Osteoblast (primary cell): ENCODE data around the gene SMIM5. TPM values are rescaled to one million over a fixed set of nuclear protein-coding genes. Genes with fewer than 3 reads are reported as not detected.

ENCODE experiments used
- DNase-seq: peaks from one replicate; pipeline ENCODE4 v3.0.0; 2011; ENCODE audit warnings: low spot score, mixed read lengths; ENCODE audit not compliant: insufficient read length; ENCODE audit errors: missing footprints
- H2AFZ ChIP-seq: 2 replicates; pipeline ENCODE4 v1.6.0; 2011; ENCODE audit warnings: mild to moderate bottlenecking, low read length
- H3K27ac ChIP-seq: 2 replicates; pipeline ENCODE4 v1.5.1; 2011; ENCODE audit warnings: mild to moderate bottlenecking, low read depth, low read length, moderate library complexity
- H3K27me3 ChIP-seq: 2 replicates; pipeline ENCODE4 v1.6.0; 2012; ENCODE audit warnings: mild to moderate bottlenecking, control low read depth, inconsistent platforms, low read length, moderate library complexity; ENCODE audit not compliant: insufficient read depth
- H3K36me3 ChIP-seq: 2 replicates; pipeline ENCODE4 v1.5.1; 2011; ENCODE audit warnings: mild to moderate bottlenecking, low read length, control low read depth, moderate library complexity; ENCODE audit not compliant: insufficient read depth
- H3K4me1 ChIP-seq: 2 replicates; pipeline ENCODE4 v1.5.1; 2011; ENCODE audit warnings: mild to moderate bottlenecking, low read length, control low read depth, moderate library complexity; ENCODE audit not compliant: insufficient read depth
- H3K4me2 ChIP-seq: 2 replicates; pipeline ENCODE4 v1.6.0; 2011; ENCODE audit warnings: mild to moderate bottlenecking, low read length; ENCODE audit not compliant: insufficient read depth
- H3K4me3 ChIP-seq: fragments of 200-600 bp; sonication (generic); 3 replicates; pipeline ENCODE4 v1.5.1; 2012; ENCODE audit warnings: mild to moderate bottlenecking, low read length, inconsistent platforms; ENCODE audit not compliant: insufficient read depth
- H3K79me2 ChIP-seq: 2 replicates; pipeline ENCODE4 v1.6.0; 2012; ENCODE audit warnings: mild to moderate bottlenecking, low read length, control low read depth, inconsistent platforms; ENCODE audit not compliant: insufficient read depth
- H3K9me3 ChIP-seq: 2 replicates; pipeline ENCODE4 v1.5.1; 2011; ENCODE audit warnings: low read depth, low read length, control low read depth
- H4K20me1 ChIP-seq: 2 replicates; pipeline ENCODE4 v1.6.0; 2012; ENCODE audit warnings: mild to moderate bottlenecking, low read length, control low read depth; ENCODE audit not compliant: insufficient read depth
- CTCF ChIP-seq: IDR thresholded peaks from 2 replicates; pipeline ENCODE4 v1.5.1; 2011; ENCODE audit warnings: mild to moderate bottlenecking, low read depth, low read length, moderate library complexity; ENCODE audit errors: extremely low read depth
- total RNA-seq: library from RNA; depleted of rRNA; stranded (reverse); fragments of >200 nt; gene quantifications from 2 replicates; pipeline ENCODE4 v1.2.3, GENCODE V29; 2012

SMIM5 gene
- total RNA-seq, 1 donor: not detected

- TF ChIP-seq CTCF: no peak
- Histone ChIP-seq H3K4me3 (no peak overlapping the region), H4K20me1 (no peaks in the 10 kb centered on the region), H2AFZ (no peak overlapping the region), H3K27me3 (peaks cover 26% of the 10 kb centered on the region), H3K27ac (no peak overlapping the region), H3K36me3 (no peaks in the 10 kb centered on the region), H3K9me3 (no peaks in the 10 kb centered on the region), H3K4me2 (no peak overlapping the region), H3K4me1 (no peaks in the 10 kb centered on the region), H3K79me2 (no peaks in the 10 kb centered on the region)
- no peak for DNase-seq
These were observed 38.5 kb upstream of the SMIM5 start for GRCh38 chr17:75594499-75595283.

DNA sequence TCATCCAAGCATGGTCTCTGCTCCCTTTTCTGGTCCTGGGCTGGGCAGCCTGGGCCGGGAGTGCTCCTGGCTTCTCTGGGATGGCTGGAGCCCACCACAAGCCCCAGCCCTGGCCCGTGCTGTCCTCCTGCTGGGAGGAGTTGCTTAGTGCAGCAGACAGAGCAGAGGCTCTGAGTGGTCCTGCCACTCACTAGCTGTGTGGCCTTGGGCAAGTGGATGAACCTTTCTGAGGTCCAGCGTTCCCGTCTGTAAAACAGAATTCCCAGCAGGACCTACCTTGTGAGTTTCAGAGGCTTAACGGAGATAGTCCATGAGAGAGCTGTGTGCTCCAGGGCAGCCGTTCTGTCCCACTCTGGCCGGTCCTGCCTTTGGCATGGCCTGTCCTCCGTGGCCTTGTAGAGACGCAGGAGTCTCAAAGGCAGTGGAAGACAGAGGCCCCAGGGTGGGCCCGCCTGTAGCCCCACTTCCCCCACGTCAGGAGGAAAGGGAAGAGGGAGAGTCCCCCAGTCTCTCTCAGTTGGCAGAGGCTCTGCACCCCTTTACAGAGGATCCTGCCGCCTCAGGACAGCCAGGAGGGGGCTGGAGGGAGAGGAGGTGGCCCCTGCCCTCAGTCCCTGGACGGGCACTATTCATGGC, 37.8 kb upstream of the SMIM5 start:
- H4K20me1 ChIP-seq: no peaks in the 10 kb centered on the region
- H3K27me3 ChIP-seq: peaks cover 19% of the 10 kb centered on the region
- H2AFZ ChIP-seq: no peak overlapping the region
- no peaks in the 10 kb centered on the region for H3K79me2 ChIP-seq
- H3K9me3 ChIP-seq: no peaks in the 10 kb centered on the region
- no peaks in the 10 kb centered on the region for H3K36me3 ChIP-seq
- H3K4me1 ChIP-seq: no peaks in the 10 kb centered on the region
- no peak for TF ChIP-seq CTCF
- no peak overlapping the region for H3K27ac ChIP-seq
- no peak overlapping the region for H3K4me3 ChIP-seq
- no peak for DNase-seq
- H3K4me2 ChIP-seq: no peak overlapping the region

- no peak for DNase-seq
- no peak overlapping the region for H3K4me3 ChIP-seq
- no peak overlapping the region for H2AFZ ChIP-seq
- H3K9me3 ChIP-seq: no peaks in the 10 kb centered on the region
- no peaks in the 10 kb centered on the region for H3K79me2 ChIP-seq
- no peak for TF ChIP-seq CTCF
- H3K27me3 ChIP-seq: peaks cover 18% of the 10 kb centered on the region
- H3K27ac ChIP-seq: no peak overlapping the region
- H4K20me1 ChIP-seq: no peaks in the 10 kb centered on the region
- H3K4me2 ChIP-seq: no peak overlapping the region
- no peaks in the 10 kb centered on the region for H3K4me1 ChIP-seq
- no peaks in the 10 kb centered on the region for H3K36me3 ChIP-seq
These were observed 37.3 kb upstream of the SMIM5 start for GRCh38 chr17:75595920-75596313.

DNA sequence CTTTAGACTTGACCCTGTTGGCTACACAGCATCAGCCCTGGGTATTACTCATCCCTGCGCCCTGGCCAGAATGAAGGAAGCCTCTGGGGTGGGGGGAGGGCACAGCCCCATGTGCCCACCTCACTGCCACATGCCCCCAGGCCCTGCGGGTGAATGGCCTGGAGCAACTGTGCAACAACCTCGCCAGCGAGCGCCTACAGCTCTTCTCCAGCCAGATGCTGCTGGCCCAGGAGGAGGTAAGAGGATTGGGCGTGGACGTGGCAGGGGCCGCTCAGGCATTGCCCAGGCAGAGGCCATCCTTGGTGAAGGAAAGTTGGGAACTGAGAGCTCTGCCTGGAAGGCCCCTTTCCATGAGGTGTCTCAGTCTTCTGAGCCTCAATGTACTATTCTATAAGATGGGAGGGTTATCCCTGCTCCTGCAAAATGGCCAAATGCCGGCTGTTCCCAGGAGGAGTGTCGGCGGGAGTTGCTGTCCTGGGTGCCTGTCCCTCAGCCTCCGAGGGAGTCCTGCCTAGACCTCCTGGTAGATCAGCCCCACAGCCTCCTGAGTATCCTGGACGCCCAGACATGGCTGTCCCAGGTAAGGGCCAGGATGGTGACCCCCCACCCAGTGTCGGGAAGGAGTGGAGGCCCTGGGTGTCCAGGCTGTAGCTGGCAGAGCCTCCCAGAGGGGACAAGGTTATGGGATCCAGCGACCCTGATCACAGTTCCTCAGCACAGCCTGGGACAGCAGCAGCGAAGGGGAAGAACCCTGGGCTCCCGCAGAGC, 36.7 kb upstream of the SMIM5 start:
- no peak overlapping the region for H2AFZ ChIP-seq
- H3K4me3 ChIP-seq: no peak overlapping the region
- TF ChIP-seq CTCF: no peak

More for the DNA sequence above, 36.7 kb upstream of the SMIM5 start:
- H3K79me2 ChIP-seq: no peaks in the 10 kb centered on the region
- no peak overlapping the region for H3K4me2 ChIP-seq
- no peak for DNase-seq
- H3K9me3 ChIP-seq: no peaks in the 10 kb centered on the region
- peaks cover 16% of the 10 kb centered on the region for H3K27me3 ChIP-seq
- no peaks in the 10 kb centered on the region for H4K20me1 ChIP-seq
- H3K27ac ChIP-seq: no peak overlapping the region
- no peaks in the 10 kb centered on the region for H3K36me3 ChIP-seq
- H3K4me1 ChIP-seq: no peaks in the 10 kb centered on the region
